ENCODE results near the gene MAP1A. TPM values are rescaled to one million over a fixed set of nuclear protein-coding genes. Genes with fewer than 3 reads are reported as not detected.
A peak's percentile ranks its signal among the peaks of the same experiment; 100 is the strongest.
"Not testable (repeated sequence)": the region's sequence is repeated elsewhere in the genome, so short reads cannot be mapped to it uniquely, and the experiment has no call there.

MAP1A gene
- total RNA-seq, 1 donor from 2014 or later, result 301 TPM

GRCh38 chr15:43528542-43529007 is 11.2 kb downstream of the MAP1A start:
- H3K9me3 Mint-ChIP-seq (ENCODE audit: unreplicated experiment), result peaks cover 36% of the 10 kb centered on the region
- H3K36me3 Mint-ChIP-seq (ENCODE audit: unreplicated experiment), result peaks cover 28% of the 10 kb centered on the region
- TF ChIP-seq CTCF (IDR thresholded peaks at IDR 0.05; ENCODE audit: partially characterized antibody, unreplicated experiment), result no peak
- peaks cover 13% of the 10 kb centered on the region for H3K4me1 Mint-ChIP-seq (ENCODE audit: low read depth, unreplicated experiment)
- H3K27me3 Mint-ChIP-seq (ENCODE audit: unreplicated experiment), result peaks cover 20% of the 10 kb centered on the region
- H3K4me3 Mint-ChIP-seq (ENCODE audit: unreplicated experiment), result no peak overlapping the region
- no peak overlapping the region for H3K27ac Mint-ChIP-seq (ENCODE audit: unreplicated experiment)
- DNase-seq, result no peak

- Mint-ChIP-seq H3K27ac (ENCODE audit: unreplicated experiment) (no peak overlapping the region), H3K4me3 (ENCODE audit: unreplicated experiment) (no peak overlapping the region), H3K27me3 (ENCODE audit: unreplicated experiment) (peaks cover 18% of the 10 kb centered on the region), H3K4me1 (ENCODE audit: low read depth, unreplicated experiment) (peaks cover 17% of the 10 kb centered on the region), H3K9me3 (ENCODE audit: unreplicated experiment) (peaks cover 30% of the 10 kb centered on the region), H3K36me3 (ENCODE audit: unreplicated experiment) (peaks cover 22% of the 10 kb centered on the region)
- TF ChIP-seq CTCF (IDR thresholded peaks at IDR 0.05; ENCODE audit: partially characterized antibody, unreplicated experiment), result no peak
- DNase-seq, result no peak
Observed at GRCh38 chr15:43529141-43529540, 11.7 kb downstream of the MAP1A start.

- Mint-ChIP-seq H3K36me3 (ENCODE audit: unreplicated experiment) (peaks cover 18% of the 10 kb centered on the region), H3K27me3 (ENCODE audit: unreplicated experiment) (peaks cover 15% of the 10 kb centered on the region), H3K9me3 (ENCODE audit: unreplicated experiment) (peaks cover 27% of the 10 kb centered on the region), H3K4me3 (ENCODE audit: unreplicated experiment) (peak overlapping the region; percentile 42), H3K4me1 (ENCODE audit: low read depth, unreplicated experiment) (peaks cover 20% of the 10 kb centered on the region), H3K27ac (ENCODE audit: unreplicated experiment) (peak overlapping the region; percentile 80)
- no peak for TF ChIP-seq CTCF (IDR thresholded peaks at IDR 0.05; ENCODE audit: partially characterized antibody, unreplicated experiment)
- DNase-seq, result no peak
Observed at GRCh38 chr15:43529587-43530345, 12.4 kb downstream of the MAP1A start.

- no peak for TF ChIP-seq CTCF (IDR thresholded peaks at IDR 0.05; ENCODE audit: partially characterized antibody, unreplicated experiment)
- Mint-ChIP-seq H3K27ac (ENCODE audit: unreplicated experiment) (peak overlapping the region; percentile 56), H3K4me3 (ENCODE audit: unreplicated experiment) (no peak overlapping the region), H3K36me3 (ENCODE audit: unreplicated experiment) (peaks cover 10% of the 10 kb centered on the region), H3K27me3 (ENCODE audit: unreplicated experiment) (peaks cover 11% of the 10 kb centered on the region), H3K4me1 (ENCODE audit: low read depth, unreplicated experiment) (peaks cover 20% of the 10 kb centered on the region), H3K9me3 (ENCODE audit: unreplicated experiment) (peaks cover 15% of the 10 kb centered on the region)
- DNase-seq, result no peak
Observed at GRCh38 chr15:43531018-43531670, 13.7 kb downstream of the MAP1A start.

GRCh38 chr15:43532826-43533225 is 15.4 kb downstream of the MAP1A start:
- Mint-ChIP-seq H3K4me1 (ENCODE audit: low read depth, unreplicated experiment) (peaks cover 20% of the 10 kb centered on the region), H3K9me3 (ENCODE audit: unreplicated experiment) (peaks cover 14% of the 10 kb centered on the region)
- H3K27ac Mint-ChIP-seq (ENCODE audit: unreplicated experiment); DNase-seq; H3K27me3 Mint-ChIP-seq (ENCODE audit: unreplicated experiment); H3K4me3 Mint-ChIP-seq (ENCODE audit: unreplicated experiment); H3K36me3 Mint-ChIP-seq (ENCODE audit: unreplicated experiment): not testable (repeated sequence)
